HT-29 (cell line): ENCODE measurements around the gene C11orf58. TPM values are rescaled to one million over a fixed set of nuclear protein-coding genes. Genes with fewer than 3 reads are reported as not detected.

Experiments
- DNase-seq: peaks from one replicate; pipeline ENCODE4 v3.0.0-alpha.2; 2015; ENCODE audit warnings: low spot score
- total RNA-seq: library from RNA; depleted of rRNA; stranded (reverse); fragments of >200 nt; shearing (Covaris generic); gene quantifications from 2 replicates; pipeline ENCODE4 v1.2.3, GENCODE V29; 2014

C11orf58 gene
- total RNA-seq, 1 experiment from 2014 or later: 117 TPM

GRCh38 chr11:16784666-16785065 lies 46.2 kb downstream of the C11orf58 start:
- DNase-seq: no peak

GRCh38 chr11:16785520-16786128 lies 47.2 kb downstream of the C11orf58 start:
- peak; percentile 74 for DNase-seq

- no peak for DNase-seq
Measured at GRCh38 chr11:16786131-16786530, 47.7 kb downstream of the C11orf58 start.

GRCh38 chr11:16787035-16787742 lies 48.7 kb downstream of the C11orf58 start:
- no peak for DNase-seq

- DNase-seq: peak; percentile 90
Measured at GRCh38 chr11:16788141-16789062, 50.0 kb downstream of the C11orf58 start.

- DNase-seq: no peak
Measured at GRCh38 chr11:16789063-16789420, 50.6 kb downstream of the C11orf58 start.

GRCh38 chr11:16789560-16790485 lies 51.4 kb downstream of the C11orf58 start:
- DNase-seq: no peak

GRCh38 chr11:16790486-16791190 lies 52.2 kb downstream of the C11orf58 start:
- DNase-seq: no peak

- peak; percentile 65 for DNase-seq
Measured at GRCh38 chr11:16791191-16791961, 52.9 kb downstream of the C11orf58 start.

GRCh38 chr11:16792426-16792825 lies 54.0 kb downstream of the C11orf58 start:
- no peak for DNase-seq

- DNase-seq: no peak
Measured at GRCh38 chr11:16793009-16793408, 54.6 kb downstream of the C11orf58 start.

- DNase-seq: no peak
Measured at GRCh38 chr11:16793511-16793910, 55.1 kb downstream of the C11orf58 start.

- DNase-seq: no peak
Measured at GRCh38 chr11:16794047-16794818, 55.8 kb downstream of the C11orf58 start.

GRCh38 chr11:16795146-16795545 lies 56.7 kb downstream of the C11orf58 start:
- DNase-seq: no peak

GRCh38 chr11:16796311-16796710 lies 57.9 kb downstream of the C11orf58 start:
- no peak for DNase-seq

- no peak for DNase-seq
Measured at GRCh38 chr11:16797776-16798175, 59.3 kb downstream of the C11orf58 start.

- no peak for DNase-seq
Measured at GRCh38 chr11:16799221-16799620, 60.8 kb downstream of the C11orf58 start.

- no peak for DNase-seq
Measured at GRCh38 chr11:16799890-16800289, 61.4 kb downstream of the C11orf58 start.

GRCh38 chr11:16800382-16800781 lies 61.9 kb downstream of the C11orf58 start:
- no peak for DNase-seq
